Glomerular visceral epithelial cell (primary cell): Measurements from ENCODE around the gene PLCB1.
"Not testable (repeated sequence)": the region's sequence is repeated elsewhere in the genome, so short reads cannot be mapped to it uniquely, and the experiment has no call there.

ENCODE experiments used
- DNase-seq: peaks from one replicate; pipeline ENCODE4 v3.0.0-alpha.2; 2016; ENCODE audit errors: extremely low spot score

The PLCB1 gene

GRCh38 chr20:8404912-8405635, 273.0 kb downstream of the PLCB1 start:
- DNase-seq = no peak

- DNase-seq = no peak
Measured at GRCh38 chr20:8406391-8406790, 274.3 kb downstream of the PLCB1 start.

DNA sequence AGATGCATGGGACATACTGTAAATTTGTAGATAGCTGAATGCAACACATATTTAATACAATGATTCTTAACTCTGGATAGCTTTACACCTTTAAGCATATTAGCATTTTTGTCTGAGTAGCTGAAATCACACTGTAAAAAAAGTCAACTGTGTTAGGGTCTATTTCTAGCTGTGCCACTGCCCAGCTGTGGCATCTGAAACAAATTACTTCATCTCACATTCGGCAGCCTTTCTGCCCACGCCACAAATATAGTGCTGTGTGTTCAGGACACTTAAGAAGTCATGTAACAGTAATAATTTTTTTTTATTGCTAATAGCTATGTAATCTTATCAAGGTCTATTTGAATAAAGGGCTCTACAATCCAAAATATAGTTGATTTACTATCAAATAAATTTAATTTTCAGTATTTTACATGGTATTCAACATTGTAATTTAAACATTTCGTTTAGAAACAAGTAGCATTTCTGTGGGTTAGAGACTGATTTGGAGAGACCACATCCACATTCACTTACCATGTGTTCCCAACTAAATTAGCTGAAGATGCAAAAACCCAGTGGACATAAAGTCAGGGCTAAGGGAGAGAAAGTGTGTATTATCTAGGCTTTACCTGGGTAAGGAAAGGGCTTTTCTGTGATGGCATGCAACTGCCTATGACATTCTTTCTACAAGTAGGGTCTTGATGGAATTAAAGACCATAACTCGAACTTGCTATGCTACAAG, 276.7 kb downstream of the PLCB1 start:
- DNase-seq = no peak

DNA sequence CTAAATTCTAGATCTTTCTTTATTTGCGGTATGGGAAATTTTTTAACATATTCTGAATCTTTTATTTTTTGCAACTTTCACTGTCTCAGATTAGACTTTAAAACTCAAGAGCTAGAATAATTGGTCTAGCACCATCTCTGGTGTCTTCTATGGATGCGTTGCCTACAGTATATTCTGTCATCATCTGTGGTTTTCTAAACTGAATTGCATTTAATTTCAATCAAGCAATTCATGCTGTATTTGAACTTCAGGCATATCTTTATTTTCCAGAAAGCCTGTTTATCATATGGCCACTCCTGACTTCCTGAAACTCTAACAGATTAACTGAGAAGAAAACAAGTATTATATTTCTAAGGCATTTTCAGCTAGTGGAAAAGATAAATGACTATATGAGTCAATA, 281.6 kb downstream of the PLCB1 start:
- DNase-seq = no peak

DNA sequence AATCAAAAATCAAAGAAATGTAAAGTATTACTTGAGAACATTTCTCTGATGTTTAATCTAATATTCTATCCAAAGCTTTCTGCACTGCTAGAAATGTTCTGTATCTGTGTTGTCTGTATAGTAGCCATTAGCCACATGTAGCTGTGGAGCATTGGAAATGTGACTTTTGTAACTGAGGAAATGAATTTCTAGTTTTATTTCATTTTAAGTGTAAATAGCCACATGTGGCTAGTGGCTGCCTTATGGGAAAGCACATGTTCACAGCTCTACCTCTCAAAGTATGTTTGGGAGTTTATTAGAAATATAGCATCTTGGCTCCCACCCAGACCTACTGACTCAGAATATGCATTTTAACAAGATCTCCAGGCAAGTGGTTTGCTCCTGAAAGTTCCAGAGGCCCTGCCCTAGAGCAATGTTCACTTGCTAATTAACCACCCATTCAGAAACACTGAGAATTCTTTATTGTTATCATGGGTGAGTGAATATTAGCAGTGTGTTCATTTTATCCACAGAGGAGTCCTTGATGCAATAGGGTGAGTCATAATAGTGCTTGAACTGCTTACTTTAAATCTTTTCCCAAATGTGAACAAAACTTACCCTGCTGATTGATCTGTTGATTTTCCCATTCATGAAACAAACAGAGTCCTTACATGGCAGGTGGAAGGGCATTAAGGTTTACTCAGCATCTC, 282.7 kb downstream of the PLCB1 start:
- DNase-seq = peak; percentile 55

GRCh38 chr20:8421981-8422380, 289.9 kb downstream of the PLCB1 start:
- no peak for DNase-seq

DNA sequence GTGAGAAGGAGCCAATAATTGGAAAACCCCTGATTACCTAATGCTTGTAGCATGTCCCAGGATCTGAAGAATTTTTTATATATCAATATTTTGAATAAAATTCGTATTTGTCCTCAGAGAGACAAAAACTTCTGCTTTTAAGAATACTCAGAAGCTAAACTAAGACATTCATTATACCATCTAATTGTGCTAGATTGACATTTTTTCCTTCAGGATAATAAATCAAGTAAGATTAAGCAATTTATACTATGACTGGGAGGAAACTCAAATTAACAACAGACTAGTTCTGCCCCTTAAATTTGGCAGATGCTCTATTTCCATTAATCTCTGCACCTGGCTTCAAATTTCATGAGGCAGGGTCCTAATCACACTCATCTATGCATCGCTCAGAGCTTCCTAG, 291.4 kb downstream of the PLCB1 start:
- no peak for DNase-seq

DNA sequence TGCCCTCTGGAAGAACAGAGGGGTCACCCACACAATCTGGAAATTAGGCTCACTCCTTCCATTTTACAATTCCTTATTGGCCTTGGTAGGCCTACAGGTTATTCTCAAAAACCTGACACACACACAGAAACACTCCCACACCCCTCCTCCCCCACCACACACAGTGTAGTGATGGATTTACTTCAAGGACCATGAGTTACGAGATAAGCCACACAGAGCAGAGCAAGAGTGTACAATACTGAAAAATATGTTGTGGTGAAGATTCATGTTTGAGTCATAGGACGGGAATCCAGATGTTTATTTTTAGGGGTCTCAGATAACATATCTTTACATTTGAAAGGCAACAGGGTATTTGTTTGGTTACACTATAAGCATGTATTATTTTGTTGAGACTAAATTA, 291.9 kb downstream of the PLCB1 start:
- peak; percentile 40 for DNase-seq

GRCh38 chr20:8425016-8425415, 292.9 kb downstream of the PLCB1 start:
- DNase-seq = no peak

DNA sequence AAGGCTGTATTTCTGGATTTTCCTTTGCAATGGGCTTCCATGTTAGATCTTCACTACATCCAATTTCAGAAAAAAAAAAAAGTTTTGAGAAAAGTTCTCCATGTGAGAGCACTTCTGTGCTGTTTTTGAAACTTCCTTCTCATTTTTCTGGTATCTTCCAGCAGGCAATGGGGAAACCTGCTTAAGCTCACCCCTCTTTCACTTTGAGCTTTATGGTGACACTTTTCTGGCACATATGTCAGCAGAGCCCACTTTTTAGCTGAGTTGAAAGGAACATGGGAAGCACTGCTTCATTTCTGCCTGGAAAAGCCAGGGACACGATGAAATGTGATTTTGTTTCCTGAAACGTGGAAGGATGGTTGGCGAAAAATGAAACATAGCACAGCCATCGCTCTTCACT, 293.7 kb downstream of the PLCB1 start:
- DNase-seq = no peak

DNA sequence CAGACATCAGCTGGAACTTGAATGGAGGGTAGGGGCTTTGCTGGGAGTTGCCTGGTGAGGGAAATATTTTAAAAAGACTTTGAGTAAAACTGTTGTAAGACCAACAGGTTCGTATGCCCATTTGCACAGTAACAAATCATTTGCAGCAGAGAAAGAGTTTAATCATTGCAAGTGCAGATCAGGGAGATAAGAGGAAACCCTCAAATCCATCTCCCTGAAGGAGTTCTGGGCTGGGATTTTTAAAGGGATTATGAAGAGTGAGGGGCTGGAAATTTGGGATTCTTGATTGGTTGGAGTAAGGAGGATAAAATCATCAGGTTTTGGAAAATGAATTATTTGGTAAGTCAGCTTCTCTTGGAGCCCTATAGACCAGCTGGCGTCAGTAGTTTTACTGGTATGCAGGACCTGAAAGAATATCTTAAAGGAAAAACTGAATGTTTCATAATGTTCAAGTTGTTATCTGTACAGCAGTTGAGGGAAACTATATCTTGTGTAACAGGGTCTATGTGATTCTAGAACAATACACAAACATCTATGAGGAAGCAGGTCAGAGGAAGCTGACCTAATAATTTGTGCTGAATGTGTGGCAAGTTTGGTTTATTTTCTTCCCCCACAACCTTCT, 295.5 kb downstream of the PLCB1 start:
- no peak for DNase-seq

GRCh38 chr20:8428988-8429387, 296.9 kb downstream of the PLCB1 start:
- DNase-seq = peak; percentile 13

DNA sequence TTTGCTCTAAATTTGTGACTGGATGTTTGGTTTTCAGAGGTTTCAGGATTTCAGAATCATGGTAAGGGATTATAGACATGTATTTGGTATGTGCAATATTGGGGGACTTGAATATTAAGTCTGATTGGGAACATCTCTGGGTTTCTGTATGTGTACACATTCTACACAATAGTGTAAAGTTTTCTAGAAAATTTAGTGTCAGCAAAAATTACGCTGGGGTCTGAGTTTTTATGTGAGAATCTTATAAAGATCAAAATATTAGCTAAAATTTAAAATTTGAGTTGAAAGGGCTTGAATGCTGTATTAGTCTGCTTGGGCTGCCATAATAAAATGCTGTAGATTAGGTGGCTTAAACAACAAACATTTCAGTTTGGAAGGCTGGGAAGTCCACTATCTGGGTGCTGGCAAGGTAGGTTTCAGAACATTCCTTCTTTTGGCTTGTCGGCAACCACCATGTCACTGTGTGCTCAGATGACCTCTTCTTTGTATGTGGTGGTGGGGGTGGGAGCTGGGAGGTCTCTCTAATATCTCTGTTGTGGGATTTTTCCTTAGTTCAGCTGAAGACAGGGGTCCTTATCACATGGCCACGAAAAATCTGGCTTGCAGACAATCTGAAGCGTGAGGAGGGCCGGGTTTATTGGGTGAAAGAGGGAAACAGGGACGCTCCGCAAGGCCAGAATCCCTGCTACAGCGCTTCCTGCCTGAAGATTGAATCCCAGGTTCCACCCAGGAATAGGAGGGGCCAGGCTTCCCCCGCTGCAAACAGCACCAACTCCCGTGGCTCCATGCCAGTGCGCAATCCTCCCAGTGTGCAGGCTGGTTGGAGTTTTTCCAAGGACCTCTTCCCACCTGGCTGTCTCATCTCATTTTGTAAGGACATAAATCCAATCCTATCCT, 299.7 kb downstream of the PLCB1 start:
- DNase-seq = peak; percentile 68

GRCh38 chr20:8432435-8433148, 300.5 kb downstream of the PLCB1 start:
- DNase-seq = peak; percentile 45

DNA sequence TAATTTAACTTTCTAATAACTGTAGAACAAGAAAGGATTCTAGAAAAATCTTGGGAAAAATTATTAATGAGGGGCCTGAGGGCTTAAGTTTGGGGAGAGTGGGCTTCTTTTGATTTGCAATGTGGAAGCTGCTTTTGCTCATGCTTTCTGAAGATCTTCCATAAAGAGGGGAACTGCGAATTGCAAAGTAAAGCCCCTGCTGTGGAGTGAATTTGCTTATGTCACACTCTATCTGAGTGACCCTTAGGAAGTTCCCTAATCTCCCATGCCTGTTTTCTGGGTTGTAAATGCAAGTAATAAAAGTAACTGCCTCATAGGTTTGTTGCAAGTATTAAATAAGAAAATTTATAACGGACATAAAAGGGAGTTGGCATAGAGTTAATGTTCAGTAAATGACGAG, 301.2 kb downstream of the PLCB1 start:
- no peak for DNase-seq

GRCh38 chr20:8434326-8434876, 302.3 kb downstream of the PLCB1 start:
- no peak for DNase-seq

- no peak for DNase-seq
Measured at GRCh38 chr20:8435285-8436035, 303.4 kb downstream of the PLCB1 start.

DNA sequence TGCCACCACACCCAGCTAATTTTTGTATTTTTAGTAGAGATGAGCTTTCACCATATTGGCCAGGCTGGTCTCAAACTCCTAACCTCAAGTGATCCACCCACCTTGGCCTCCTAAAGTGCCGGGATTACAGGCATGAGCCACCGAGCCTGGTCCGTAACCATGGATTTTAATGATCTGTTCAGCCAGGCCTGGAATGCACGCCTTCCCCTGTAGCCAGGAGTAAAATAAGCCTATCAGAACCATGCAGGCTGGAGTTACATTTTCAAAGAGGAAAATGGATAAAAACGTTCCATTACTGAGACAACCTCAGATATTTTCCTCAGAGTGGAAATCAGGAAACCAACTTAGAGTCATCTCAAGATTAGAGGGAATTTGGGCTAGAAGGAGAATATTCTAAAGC, 304.9 kb downstream of the PLCB1 start:
- DNase-seq = not testable (repeated sequence)

- no peak for DNase-seq
Measured at GRCh38 chr20:8438748-8439147, 306.7 kb downstream of the PLCB1 start.
